CD4-positive, CD25-positive, alpha-beta regulatory T cell (primary cell): Measurements from ENCODE around the gene LGR4. TPM values are rescaled to one million over a fixed set of nuclear protein-coding genes. Genes with fewer than 3 reads are reported as not detected.

Experiments used
- ATAC-seq, 2 donors: fragments of 150-1000 bp; cut with Tn5 transposase; one replicate each; pipeline ENCODE4 v1.10.0; 2021; ENCODE audit warnings: low read depth in 2 of 2, moderate number of reproducible peaks in 2 of 2, moderate library complexity in 1 of 2
- DNase-seq, 3 donors: peaks; one replicate each; pipeline versions ENCODE4 v3.0.0 to v3.0.0-alpha.2; 2012 to 2022; ENCODE audit warnings: mixed read lengths in 1 of 3
- H3K27ac ChIP-seq: one replicate; pipeline ENCODE4 v1.7.0; 2013; ENCODE audit warnings: mild to moderate bottlenecking, low read length; ENCODE audit not compliant: insufficient read depth, poor library complexity, severe bottlenecking
- H3K27me3 ChIP-seq: one replicate; pipeline ENCODE4 v1.7.0; 2013; ENCODE audit warnings: low read length; ENCODE audit not compliant: control insufficient read depth, insufficient read depth
- H3K36me3 ChIP-seq: one replicate; pipeline ENCODE4 v1.7.0; 2013; ENCODE audit warnings: mild to moderate bottlenecking, low read length, moderate library complexity; ENCODE audit not compliant: control insufficient read depth, insufficient read depth
- H3K4me1 ChIP-seq: 2 replicates; pipeline ENCODE4 v1.7.0; 2013; ENCODE audit warnings: mild to moderate bottlenecking, low read length; ENCODE audit not compliant: insufficient read depth, control insufficient read depth, poor library complexity, severe bottlenecking
- H3K4me3 ChIP-seq: one replicate; pipeline ENCODE4 v1.7.0; 2013; ENCODE audit warnings: low read depth, mild to moderate bottlenecking, low read length, moderate library complexity
- H3K9me3 ChIP-seq, 2 experiments: 1 replicate in 1 of 2; 2 replicates in 1 of 2; pipeline ENCODE4 v1.7.0; 2013; ENCODE audit warnings: low read length in 2 of 2, mild to moderate bottlenecking in 1 of 2, moderate library complexity in 1 of 2; ENCODE audit not compliant: control insufficient read depth in 2 of 2
- H3K27ac Mint-ChIP-seq, 3 donors: one replicate each; pipeline ENCODE4 v1.8.0; 2020 to 2022; ENCODE audit warnings: mild to moderate bottlenecking in 3 of 3, mixed read lengths in 3 of 3, moderate library complexity in 2 of 3
- H3K27me3 Mint-ChIP-seq: one replicate; pipeline ENCODE4 v1.8.0; 2022; ENCODE audit warnings: mild to moderate bottlenecking, mixed read lengths
- H3K36me3 Mint-ChIP-seq: one replicate; pipeline ENCODE4 v1.8.0; 2020; ENCODE audit warnings: mixed read lengths
- H3K4me1 Mint-ChIP-seq, 4 donors: one replicate each; pipeline ENCODE4 v1.8.0; 2020 to 2022; ENCODE audit warnings: mixed read lengths in 4 of 4, mild to moderate bottlenecking in 1 of 4
- H3K4me3 Mint-ChIP-seq, 4 donors: one replicate each; pipeline ENCODE4 v1.8.0; 2020 to 2022; ENCODE audit warnings: mild to moderate bottlenecking in 4 of 4, mixed read lengths in 4 of 4, moderate library complexity in 3 of 4
- H3K9me3 Mint-ChIP-seq, 7 donors: one replicate each; pipeline ENCODE4 v1.8.0; 2020 to 2022; ENCODE audit warnings: mixed read lengths in 7 of 7, mild to moderate bottlenecking in 3 of 7, moderate library complexity in 2 of 7
- polyA plus RNA-seq, 4 donors: library from polyadenylated mRNA; unstranded; fragments of 300-500 nt; fragmentation: Illumina TruSeq; gene quantifications; one replicate each; pipeline ENCODE4 v1.2.3, GENCODE V29; 2021
- total RNA-seq: library from RNA; stranded (reverse); gene quantifications from one replicate; pipeline ENCODE4 v1.2.3, GENCODE V29; 2022

The LGR4 gene
- total and polyA plus RNA-seq, 5 donors from 2014 or later = 0.27 to 2.7 (median 0.45) TPM; not detected in 1

DNA sequence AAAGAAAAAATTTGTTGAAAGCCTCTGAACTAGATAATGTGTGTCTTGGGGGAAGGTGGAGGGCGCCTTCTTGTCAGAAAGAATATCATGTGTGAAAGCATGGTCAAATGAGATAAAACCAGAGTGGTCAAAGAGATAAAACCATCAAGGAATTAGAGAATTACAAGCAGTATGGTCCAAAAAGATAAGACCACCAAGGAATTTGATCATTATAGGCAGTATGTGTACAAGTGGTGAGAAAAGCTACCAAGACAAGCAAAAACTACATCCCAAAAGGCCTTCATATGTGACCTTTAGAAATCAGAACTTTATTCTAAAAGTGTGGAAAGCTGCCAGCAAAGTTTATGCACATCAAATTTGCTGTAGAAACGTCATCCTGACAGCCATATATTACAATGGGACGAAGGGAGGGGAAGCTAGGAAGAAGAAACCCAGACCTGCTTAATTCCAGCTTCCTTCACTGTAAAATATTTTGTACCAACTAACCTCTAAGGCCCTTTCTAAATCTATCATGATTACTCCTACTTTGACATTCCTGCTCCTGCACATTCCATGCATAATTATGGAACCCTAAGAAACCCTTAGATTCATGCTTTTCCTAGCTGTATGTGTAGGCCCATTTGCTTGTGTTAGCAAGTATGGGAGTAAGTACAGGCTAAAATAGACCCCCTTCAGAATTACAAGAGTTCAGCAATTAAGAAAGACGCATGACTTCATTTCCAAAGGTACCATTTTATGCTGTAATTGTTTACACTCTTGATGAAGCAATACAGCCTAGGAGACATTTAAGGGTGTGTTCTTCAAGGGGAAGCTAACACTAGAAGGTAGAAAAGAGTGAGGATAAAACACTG lies 51.6 kb downstream of the LGR4 start:
- H3K27ac ChIP-seq = no peak overlapping the region
- no peak overlapping the region for H3K27ac Mint-ChIP-seq
- H3K36me3 ChIP-seq = no peaks in the 10 kb centered on the region
- peaks cover 6% of the 10 kb centered on the region for H3K27me3 ChIP-seq
- peaks cover 0 to 2% (median 0%) of the 10 kb centered on the region in 7 donors for H3K9me3 Mint-ChIP-seq
- no peaks in the 10 kb centered on the region for H3K9me3 ChIP-seq
- DNase-seq (no peak), ATAC-seq (no peak)
- H3K36me3 Mint-ChIP-seq = no peaks in the 10 kb centered on the region
- peaks cover 0 to 2% (median 0%) of the 10 kb centered on the region in 4 donors for H3K4me1 Mint-ChIP-seq
- H3K4me1 ChIP-seq = no peaks in the 10 kb centered on the region
- no peak overlapping the region for H3K4me3 Mint-ChIP-seq
- peaks cover 10% of the 10 kb centered on the region for H3K27me3 Mint-ChIP-seq
- no peak overlapping the region for H3K4me3 ChIP-seq

GRCh38 chr11:27420217-27420616 lies 52.4 kb downstream of the LGR4 start:
- no peak for ATAC-seq
- H3K4me1 Mint-ChIP-seq = peaks cover 0 to 2% (median 0%) of the 10 kb centered on the region in 4 donors

DNA sequence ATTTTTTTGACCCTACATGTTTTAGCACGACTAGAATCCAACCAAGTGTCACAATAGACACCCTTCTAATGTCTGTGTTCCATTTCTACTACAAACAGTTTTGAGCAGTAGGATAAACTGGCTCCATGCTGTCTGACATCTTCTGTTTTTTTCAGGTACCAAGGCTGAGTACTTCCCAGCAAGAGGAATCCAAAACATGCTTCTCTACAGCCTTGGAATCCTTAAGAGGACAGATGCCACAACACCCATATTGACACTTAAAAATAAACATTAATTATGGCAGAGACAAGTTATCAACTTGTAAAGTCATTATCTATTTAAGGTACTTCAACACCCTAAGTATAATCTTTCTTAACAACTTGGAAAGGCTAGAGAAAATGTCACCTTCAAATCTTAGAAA lies 54.2 kb downstream of the LGR4 start:
- Histone ChIP-seq H3K36me3 (no peaks in the 10 kb centered on the region), H3K27me3 (peaks cover 4% of the 10 kb centered on the region), H3K4me1 (no peaks in the 10 kb centered on the region), H3K9me3 (no peaks in the 10 kb centered on the region), H3K27ac (no peak overlapping the region), H3K4me3 (no peak overlapping the region)
- Mint-ChIP-seq H3K36me3 (no peaks in the 10 kb centered on the region), H3K4me1 (peaks cover 0 to 2% (median 0%) of the 10 kb centered on the region in 4 donors), H3K27ac (no peak overlapping the region), H3K9me3 (peaks cover 0 to 2% (median 0%) of the 10 kb centered on the region in 7 donors), H3K27me3 (peaks cover 6% of the 10 kb centered on the region), H3K4me3 (no peak overlapping the region)
- no peak for ATAC-seq
- DNase-seq = no peak

More at GRCh38 chr11:27420217-27420616, 52.4 kb downstream of the LGR4 start:
- Histone ChIP-seq H3K27ac (no peak overlapping the region), H3K4me3 (no peak overlapping the region), H3K4me1 (no peaks in the 10 kb centered on the region), H3K27me3 (peaks cover 6% of the 10 kb centered on the region), H3K9me3 (no peaks in the 10 kb centered on the region), H3K36me3 (no peaks in the 10 kb centered on the region)
- H3K36me3 Mint-ChIP-seq = no peaks in the 10 kb centered on the region
- H3K9me3 Mint-ChIP-seq = peaks cover 0 to 2% (median 0%) of the 10 kb centered on the region in 7 donors
- H3K4me3 Mint-ChIP-seq = no peak overlapping the region
- DNase-seq = no peak
- H3K27me3 Mint-ChIP-seq = peaks cover 10% of the 10 kb centered on the region
- no peak overlapping the region for H3K27ac Mint-ChIP-seq

DNA sequence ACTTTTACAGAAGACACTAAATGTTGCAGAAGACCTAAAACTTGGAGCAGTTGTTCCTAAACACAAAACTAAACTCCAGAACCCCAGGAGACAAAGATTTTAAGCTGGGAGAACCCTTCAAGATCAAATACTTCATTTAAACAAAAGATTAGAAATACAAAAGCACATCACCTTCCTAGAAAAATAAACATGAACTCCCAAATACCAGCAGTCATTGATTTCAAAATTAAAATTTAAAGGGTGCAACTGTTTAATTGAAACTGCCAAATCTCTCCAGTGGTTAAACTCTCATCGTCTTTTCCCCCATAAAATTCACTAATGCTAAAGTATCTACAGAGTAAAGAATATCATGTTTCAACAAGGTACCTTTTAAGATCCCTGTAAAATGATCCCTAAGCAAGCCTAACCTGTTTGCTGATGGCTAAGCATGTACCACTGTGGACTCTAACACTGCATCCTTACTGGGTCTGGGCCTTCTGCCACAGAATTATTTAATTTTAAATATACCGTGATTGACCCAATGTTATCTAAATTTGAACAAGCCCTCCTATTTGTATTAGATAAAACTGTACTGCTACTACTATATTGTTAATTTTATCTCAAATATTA lies 55.9 kb downstream of the LGR4 start:
- Mint-ChIP-seq H3K4me3 (no peak overlapping the region), H3K9me3 (peaks cover 0 to 2% (median 0%) of the 10 kb centered on the region in 7 donors), H3K27ac (no peak overlapping the region), H3K27me3 (peaks cover 7% of the 10 kb centered on the region), H3K4me1 (peaks cover 0 to 2% (median 0%) of the 10 kb centered on the region in 4 donors), H3K36me3 (no peaks in the 10 kb centered on the region)
- Histone ChIP-seq H3K9me3 (no peaks in the 10 kb centered on the region), H3K4me3 (no peak overlapping the region), H3K27me3 (peaks cover 7% of the 10 kb centered on the region), H3K4me1 (no peaks in the 10 kb centered on the region), H3K36me3 (no peaks in the 10 kb centered on the region), H3K27ac (no peak overlapping the region)
- ATAC-seq (no peak), DNase-seq (no peak)

DNA sequence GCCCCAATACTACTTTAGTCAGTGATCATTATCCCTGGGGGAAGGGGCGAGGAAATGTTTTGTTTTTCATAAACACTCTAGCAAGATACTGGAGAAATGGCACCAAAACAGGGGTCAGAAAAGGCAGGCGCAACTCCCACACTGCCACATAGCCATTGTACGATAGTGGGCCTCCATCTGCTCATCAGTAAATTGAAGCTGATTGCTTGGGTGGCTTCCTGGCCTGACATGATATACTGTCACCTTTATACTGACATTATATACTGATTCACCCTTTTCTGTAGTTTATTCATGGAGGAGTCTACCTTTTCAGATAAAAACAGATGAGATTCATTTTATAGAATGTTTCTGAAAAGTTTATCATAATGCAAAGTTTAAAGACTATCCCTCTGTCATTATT lies 57.9 kb downstream of the LGR4 start:
- H3K27me3 ChIP-seq = peaks cover 7% of the 10 kb centered on the region
- H3K36me3 Mint-ChIP-seq = no peaks in the 10 kb centered on the region
- H3K27ac Mint-ChIP-seq = no peak overlapping the region
- ATAC-seq = no peak
- H3K9me3 ChIP-seq = no peaks in the 10 kb centered on the region
- H3K27ac ChIP-seq = no peak overlapping the region
- DNase-seq = no peak
- H3K4me1 ChIP-seq = no peaks in the 10 kb centered on the region
- H3K27me3 Mint-ChIP-seq = peaks cover 10% of the 10 kb centered on the region
- H3K36me3 ChIP-seq = no peaks in the 10 kb centered on the region
- H3K9me3 Mint-ChIP-seq = peaks cover 0 to 1% (median 0%) of the 10 kb centered on the region in 7 donors
- H3K4me1 Mint-ChIP-seq = no peaks in the 10 kb centered on the region
- no peak overlapping the region for H3K4me3 Mint-ChIP-seq
- H3K4me3 ChIP-seq = no peak overlapping the region

DNA sequence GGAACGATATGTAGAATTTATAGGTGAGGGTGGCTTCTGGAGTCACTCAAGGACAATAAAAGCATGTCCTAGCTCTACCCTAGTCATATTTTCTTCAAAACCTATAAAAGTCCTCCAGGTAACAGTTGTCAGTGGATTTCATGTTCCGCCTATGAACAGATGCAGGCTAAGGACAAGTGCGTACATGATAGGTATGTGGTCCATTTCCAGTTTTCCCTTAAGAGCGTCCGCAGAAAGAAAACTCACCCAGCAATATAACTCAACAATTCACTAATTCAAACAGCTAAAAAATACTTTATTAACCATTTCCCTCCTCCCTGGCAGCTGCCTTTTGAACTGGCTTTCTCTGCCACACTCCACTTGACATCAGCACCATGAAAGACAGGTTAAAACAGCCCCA lies 59.4 kb downstream of the LGR4 start:
- no peaks in the 10 kb centered on the region for H3K9me3 Mint-ChIP-seq
- peaks cover 14% of the 10 kb centered on the region for H3K27me3 Mint-ChIP-seq
- H3K27ac Mint-ChIP-seq = no peak overlapping the region
- Histone ChIP-seq H3K27me3 (peaks cover 5% of the 10 kb centered on the region), H3K36me3 (no peaks in the 10 kb centered on the region), H3K27ac (no peak overlapping the region), H3K4me3 (no peak overlapping the region), H3K4me1 (no peaks in the 10 kb centered on the region), H3K9me3 (no peaks in the 10 kb centered on the region)
- H3K4me3 Mint-ChIP-seq = no peak overlapping the region
- H3K36me3 Mint-ChIP-seq = no peaks in the 10 kb centered on the region
- DNase-seq = no peak
- no peaks in the 10 kb centered on the region for H3K4me1 Mint-ChIP-seq
- ATAC-seq = no peak

DNA sequence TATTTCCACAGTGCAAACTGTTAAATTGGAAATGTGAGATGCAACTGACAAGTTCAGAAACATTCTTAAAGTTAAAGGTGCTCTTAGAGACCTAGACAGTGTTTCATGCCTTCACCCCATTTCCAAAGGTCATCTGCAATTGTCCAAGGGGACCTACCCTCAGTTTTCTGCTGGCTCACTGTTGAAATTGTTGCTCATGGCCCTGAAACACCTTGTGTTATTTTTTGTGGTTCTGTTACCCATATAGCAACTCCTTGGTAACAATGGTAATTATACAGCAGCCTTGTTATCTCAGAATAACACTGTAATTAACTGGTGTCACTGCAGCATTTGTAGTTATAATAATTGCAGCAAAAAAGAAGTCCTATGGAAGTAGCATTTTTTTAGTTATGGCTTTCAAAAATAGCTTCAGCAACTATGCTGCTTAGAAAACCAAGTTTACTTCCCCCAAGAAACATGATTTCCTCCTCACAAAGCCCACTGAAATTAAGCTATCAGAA lies 60.3 kb downstream of the LGR4 start:
- Mint-ChIP-seq H3K4me3 (no peak overlapping the region), H3K36me3 (no peaks in the 10 kb centered on the region), H3K27me3 (peaks cover 14% of the 10 kb centered on the region), H3K4me1 (no peaks in the 10 kb centered on the region), H3K9me3 (no peaks in the 10 kb centered on the region), H3K27ac (no peak overlapping the region)
- no peak overlapping the region for H3K27ac ChIP-seq
- H3K4me1 ChIP-seq = no peaks in the 10 kb centered on the region
- ATAC-seq (no peak), DNase-seq (no peak)
- no peaks in the 10 kb centered on the region for H3K9me3 ChIP-seq
- H3K36me3 ChIP-seq = no peaks in the 10 kb centered on the region
- peaks cover 3% of the 10 kb centered on the region for H3K27me3 ChIP-seq
- no peak overlapping the region for H3K4me3 ChIP-seq
